HG02870 (cell line): ENCODE data around the gene MACROD1.

ENCODE experiments used
- ATAC-seq: cut with Tn5 transposase; IDR thresholded peaks from one replicate; pipeline ENCODE4 v1.9.1; 2021; ENCODE audit warnings: mild to moderate bottlenecking, moderate library complexity; ENCODE audit not compliant: unreplicated experiment

MACROD1 gene

GRCh38 chr11:64114231-64114630 is 51.7 kb downstream of the MACROD1 start:
- ATAC-seq: no peak

DNA sequence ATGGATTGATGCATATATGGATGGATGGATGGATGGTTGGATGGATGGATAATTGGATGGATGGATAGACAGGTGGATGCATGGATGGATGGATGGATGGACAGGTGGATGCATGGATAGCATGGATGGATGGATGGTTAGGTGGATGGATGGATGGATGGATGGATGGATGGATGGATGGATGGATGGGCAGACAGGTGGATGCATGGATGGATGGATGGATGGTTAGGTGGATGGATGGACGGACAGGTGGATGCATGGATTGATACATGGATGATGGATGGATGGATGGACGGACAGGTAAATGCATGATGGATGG is 52.5 kb downstream of the MACROD1 start:
- no peak for ATAC-seq

DNA sequence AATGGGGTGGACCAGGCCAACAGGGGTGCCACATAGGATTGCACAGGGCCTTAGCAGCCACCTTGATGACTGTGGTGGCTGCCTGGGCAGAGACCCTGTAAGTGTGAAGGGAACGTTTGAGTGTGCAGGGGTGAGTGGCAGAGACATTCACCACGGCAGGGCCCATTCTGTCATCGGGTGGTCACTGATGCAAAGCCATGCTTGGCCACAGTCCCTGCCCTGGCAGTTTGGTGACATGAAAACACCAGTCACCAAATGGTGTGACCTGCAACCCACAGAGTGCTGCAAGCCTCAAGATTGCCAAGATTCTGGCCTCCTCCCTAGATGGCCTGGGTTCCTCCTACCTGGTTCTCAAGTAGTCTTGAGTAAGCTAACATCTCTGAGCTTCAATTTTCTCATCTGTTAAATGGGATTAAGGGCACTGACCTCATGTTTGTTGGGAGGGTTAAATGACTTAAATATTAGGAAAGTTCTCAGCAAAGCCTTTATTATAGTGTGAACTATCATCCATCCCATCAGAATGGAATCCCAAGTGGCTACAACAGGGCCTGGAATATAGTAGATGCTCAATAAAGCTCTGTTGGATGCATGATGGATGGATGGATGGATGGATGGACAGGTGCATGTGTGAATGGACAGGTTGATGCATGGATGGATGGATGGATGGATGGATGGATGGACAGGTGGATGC is 53.0 kb downstream of the MACROD1 start:
- ATAC-seq: no peak

DNA sequence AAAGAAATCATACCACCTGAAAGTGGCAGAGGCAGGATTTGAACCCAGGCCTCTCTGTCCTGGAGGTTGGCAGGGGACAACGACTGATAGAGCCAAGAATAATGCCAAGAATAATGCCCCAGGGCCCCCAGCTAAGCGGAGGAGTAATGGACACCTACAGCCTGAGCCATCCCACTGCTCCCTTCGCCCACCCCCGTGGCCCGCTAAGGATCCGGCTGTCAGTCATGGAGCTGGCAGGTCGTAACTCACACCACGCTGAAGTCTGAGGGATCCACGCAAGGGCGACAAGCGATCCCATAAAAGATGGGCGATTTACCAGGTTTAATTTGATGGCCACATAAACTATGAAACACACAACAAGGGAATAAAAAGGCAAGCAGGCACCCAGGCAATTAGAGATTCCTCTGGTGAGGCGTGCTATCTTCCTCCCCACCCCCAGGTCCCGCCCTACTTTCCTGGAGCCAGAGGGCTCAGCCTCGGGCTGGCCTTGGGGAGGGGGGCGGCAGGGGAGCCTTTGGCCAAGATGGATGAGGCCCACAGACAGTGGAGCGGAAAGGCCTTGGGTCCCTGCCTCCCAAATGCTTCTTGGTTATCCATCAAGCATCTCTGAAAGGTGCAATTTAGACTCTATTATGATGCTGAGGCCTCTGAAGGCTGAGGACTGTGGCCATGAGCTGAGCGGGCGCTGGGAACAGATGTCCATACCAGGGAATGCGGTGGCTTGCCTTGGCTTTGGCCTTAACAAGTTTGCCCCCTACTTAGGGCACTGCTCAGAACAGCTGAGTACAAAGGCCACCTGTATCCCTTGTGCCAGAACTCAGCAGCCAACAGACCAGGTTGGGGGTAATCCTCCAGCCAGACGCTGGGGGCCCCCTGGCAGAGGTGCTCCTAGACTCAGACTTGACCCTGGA is 55.2 kb downstream of the MACROD1 start:
- ATAC-seq: no peak

DNA sequence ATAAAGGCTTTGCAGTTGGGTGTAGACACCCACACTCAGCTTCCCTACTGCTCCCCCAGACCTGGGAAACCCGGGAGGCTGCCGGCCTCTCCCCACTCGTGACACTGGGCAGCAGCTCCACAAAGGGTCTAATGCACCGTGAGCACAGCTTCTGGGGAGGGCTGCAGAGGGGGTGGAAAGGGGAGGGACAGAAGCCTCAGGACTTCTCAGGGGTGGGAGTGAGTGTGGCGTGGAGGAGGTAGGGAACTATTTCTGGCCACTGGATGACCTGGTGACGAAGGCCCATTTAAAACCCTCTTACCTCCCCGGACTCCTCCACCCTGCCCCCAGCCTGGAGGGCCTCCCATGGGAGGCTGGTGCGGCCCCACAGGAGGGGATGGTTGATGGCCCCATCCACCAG is 56.6 kb downstream of the MACROD1 start:
- no peak for ATAC-seq

GRCh38 chr11:64107303-64107702 is 58.6 kb downstream of the MACROD1 start:
- no peak for ATAC-seq

DNA sequence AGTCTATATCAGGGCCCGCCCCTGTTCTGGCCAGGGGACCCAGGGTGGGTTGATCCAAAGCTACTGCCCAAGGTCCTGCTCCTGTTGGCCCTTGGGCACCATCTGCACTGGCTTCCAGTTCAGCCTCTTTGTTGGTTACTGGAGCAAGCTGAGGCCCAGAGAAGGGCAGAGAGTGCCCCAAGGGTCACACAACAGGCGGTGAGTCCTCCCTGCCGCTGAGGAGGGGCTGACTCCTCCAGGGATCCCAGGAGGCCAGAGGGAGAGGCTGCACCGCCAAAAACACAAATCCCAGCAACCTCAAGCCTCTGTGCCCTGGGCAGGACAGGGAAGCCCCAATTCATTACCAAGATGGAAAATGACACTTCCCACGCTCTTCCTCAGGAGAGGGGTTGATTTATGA is 61.3 kb downstream of the MACROD1 start:
- ATAC-seq: no peak

DNA sequence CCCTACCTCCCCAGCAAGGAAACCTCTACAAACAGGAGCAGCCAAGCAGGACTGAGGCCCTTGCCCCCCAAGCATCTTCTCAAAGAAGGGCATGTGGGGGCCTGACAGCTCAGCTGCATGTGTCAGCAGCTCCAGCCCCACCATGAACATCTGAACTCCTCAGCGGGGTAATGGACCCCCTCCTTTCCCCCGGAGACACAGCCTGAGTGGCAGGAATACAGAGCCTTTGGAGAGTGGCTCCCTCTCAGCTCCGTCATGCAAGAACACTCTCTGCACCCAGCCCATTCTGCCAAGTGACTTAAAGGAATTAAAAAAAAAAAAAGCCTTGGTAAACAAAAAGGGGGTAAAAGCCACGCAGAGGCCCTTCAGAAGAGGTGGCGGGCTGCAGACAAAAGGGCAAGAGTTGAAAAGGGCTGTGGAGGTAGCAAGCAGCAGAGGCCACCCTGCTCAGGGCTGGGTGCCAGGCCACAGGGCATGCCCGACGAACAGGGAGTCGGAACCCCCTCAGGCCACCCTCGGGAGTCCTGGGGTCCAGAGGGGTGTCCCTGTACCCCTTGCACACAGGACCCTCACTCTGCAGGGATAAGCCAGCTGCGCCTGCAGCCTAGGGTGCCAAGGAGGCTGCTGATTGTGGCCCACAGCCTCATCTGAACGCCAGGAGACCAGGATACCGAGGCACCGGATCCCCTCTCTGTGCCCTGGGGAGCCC is 62.5 kb downstream of the MACROD1 start:
- no peak for ATAC-seq

GRCh38 chr11:64102005-64102738 is 63.7 kb downstream of the MACROD1 start:
- ATAC-seq: no peak

DNA sequence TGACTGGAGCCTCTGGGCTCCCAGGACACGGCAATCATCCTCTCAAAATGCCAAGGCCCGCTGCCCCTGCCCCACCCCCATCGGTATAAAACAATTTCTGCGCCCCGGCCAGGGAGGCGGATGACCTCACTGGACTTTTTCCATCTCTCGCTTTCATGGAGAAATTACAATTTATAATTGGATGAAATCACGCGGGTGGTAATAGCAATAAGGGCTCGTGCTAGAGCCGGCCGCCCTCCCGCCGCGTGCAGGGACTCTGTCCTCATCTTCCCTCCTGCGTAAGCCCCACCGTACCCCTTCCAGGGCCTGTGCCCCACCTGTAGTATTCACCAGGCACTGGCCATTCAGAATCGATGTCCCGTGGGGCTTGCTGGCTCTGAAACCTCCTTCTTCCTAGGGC is 64.5 kb downstream of the MACROD1 start:
- no peak for ATAC-seq

DNA sequence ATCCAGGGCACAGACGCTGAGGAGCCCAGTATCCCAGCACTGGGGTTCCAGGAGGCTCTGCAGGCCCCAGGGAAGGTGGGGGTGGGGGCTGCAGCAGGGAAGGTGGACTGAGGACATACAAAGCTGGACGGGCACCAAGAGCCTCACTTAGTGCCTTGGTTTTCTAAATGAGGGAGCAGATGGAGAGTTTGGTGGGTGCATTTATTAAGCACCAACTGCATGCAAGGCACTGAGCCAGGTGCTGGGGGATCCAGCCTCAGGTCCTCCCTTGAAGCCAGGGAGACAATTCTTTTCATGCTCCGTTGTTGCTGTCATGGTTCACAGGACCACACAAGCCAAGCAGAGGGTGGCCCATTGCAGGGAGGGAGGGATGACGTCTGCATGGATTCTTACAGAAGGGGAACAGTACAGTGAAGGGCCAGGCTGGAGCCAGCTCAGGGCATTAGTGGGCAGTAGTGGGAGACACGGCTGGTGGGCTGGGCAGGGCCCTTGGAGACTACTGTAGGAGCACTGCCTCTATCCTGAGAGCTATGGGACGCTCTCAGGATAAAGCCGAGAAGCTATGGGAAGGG is 65.0 kb downstream of the MACROD1 start:
- no peak for ATAC-seq

DNA sequence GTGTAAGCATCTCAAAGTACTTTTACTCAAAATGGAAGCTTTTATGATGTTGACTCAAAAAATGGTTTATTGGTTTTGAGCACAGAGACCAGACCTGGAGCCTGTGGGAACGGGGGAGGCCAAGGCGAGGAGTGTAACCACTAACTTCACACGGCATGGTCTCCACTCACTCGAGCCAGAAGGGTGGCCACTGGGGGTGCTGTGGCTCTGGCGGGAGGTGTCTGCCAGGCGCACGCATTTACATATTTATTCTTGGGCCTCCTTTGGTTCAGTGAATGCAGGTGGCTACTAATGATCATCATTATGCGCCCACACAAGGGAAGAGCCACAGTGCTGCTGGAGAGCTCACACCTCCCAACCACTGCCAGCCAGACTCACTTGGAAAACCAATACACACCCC is 65.6 kb downstream of the MACROD1 start:
- ATAC-seq: no peak

DNA sequence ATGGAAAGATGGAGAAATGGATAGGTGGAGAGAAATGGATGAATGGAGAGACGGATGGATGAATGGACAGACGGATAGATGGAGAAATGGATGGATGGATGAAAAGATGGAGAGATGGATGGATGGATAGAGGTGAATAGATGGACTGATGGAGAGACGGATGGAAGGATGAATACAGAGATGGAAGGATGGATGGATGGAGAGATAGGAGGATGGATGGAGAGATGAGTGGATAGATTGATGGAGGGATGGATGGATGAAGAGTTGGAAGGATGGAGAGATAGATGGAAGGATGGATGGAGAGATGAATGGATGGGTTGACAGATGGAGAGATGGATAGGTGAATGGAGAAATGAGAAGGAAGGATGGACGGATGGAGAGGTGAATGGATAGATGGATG is 66.5 kb downstream of the MACROD1 start:
- no peak for ATAC-seq

GRCh38 chr11:64098318-64098831 is 67.5 kb downstream of the MACROD1 start:
- ATAC-seq: no peak

DNA sequence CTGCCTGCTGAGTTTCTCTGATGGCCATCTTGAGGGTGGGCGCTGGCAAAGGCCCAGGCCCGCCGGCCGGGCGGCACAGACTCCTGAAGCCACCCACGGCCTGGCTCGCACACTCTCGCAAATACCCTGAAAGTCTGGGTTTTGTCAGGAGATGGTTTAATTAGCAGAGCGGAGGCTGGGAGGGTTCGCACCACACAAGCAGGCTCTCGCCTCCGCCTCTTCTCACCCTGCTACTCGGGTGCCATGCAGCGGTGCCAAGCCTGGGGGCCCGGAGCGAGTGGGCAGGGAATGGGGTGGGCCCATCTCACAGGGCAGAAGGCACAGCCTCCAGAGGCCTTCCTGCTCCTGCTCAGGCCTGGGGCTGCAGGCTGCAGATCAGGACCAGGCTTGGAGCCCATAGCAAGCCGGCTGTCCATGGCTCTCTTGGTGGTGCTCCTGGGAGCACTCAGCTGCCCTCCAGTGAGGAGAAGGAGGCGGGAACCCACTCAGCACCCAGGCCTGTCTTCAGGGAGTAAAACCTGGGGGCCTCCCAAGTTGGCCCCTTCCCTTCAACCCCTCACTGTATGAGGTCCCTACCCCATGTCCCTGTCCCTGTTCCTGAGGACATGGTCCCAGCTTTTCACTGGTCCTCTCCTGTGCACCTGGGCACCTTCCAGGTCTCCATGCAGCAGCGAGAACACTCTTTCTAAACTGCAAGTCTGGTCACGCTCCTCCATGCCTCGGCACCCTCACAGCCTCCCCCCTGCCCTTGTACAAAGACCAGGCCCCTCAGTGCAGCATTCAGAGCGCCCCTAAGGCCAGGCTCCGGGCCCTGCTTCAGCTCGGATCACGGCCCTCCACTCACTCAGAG is 68.2 kb downstream of the MACROD1 start:
- ATAC-seq: no peak

DNA sequence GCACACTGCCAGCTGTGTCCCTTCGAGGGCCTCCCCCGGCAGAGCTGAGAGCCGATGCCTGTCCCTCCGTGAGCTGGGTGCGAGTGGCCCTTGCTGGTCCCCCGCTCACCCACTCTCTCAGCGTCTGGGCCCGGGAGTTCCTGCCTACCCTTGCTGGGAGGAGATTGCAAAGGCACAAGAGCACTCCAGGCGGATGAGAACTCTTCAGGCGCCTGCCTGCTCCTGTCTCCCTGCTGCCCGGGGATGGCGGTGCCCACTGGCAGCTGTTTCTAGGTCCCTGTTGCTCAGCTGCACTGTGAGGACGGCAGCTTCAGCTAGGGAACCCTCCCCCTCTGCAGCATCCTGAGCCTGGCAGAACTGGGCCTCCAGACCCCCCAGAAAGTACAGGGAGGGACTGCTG is 69.1 kb downstream of the MACROD1 start:
- no peak for ATAC-seq

- no peak for ATAC-seq
These were observed 70.0 kb downstream of the MACROD1 start for GRCh38 chr11:64095949-64096348.

DNA sequence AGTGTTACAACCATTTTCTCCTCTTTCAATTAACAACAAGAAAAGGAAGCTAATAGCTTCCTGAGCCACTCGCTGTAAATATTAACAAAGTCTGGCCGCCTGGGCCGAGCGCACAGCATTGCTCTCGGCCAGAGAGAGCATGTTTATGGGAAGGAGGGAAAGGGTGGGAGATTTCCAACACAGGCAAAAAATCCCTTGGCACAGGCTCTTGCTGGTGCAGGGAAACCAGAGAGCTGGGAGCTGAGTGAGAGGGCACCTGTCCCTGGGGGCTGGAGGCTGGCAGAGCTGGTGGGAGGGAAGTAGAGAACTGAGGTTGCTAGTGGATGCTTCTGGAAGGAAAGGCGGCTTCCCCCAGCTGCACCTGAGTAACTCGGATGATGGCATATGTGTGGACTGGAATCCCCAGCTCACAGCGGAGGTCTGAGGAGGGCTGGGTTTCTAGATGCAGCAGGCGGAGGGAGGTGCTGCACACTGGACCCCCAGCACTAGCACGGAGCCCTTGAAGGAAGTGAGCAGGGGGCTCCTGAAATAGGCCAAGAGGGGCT is 70.6 kb downstream of the MACROD1 start:
- ATAC-seq: no peak

DNA sequence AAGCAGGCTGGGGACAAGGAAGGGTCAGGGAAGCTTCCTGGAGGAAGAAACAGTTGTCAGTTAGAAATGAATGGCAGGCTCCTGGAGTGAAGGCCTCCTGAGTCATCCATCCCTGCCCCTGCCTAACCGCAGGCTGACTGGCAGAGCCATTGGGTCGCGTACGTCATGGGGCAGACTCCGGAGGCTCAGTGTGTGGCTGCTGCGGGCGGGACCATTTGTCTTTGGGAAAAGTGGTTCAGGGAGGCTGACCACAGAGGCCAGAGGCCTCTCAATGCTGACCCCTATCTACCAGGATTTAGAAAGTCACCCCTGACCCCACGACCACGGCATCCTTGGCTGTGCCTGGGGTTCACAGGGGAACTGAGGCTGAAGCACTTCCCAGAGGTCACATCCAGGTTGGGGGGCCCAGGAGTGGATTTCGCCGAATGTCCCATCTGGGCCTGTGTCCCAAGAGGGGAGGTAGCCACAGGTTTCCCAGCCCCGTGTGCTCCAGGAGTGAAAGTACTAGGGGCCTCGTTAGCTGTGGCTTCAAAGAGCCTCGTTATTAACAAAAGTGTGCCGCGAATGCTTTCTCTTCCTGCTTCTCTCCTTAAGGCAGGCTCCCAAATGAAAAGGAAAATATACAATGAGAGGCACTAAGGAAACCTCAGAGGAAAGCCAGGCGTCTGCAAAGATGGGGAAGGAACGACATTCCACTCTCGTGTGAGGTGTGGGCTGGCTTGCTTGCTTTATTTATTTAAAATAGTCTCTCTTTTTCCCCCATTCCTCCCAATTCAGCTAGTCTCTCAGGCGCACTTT is 71.3 kb downstream of the MACROD1 start:
- ATAC-seq: no peak
